Measurements from ENCODE around the gene FMN1. TPM values are rescaled to one million over a fixed set of nuclear protein-coding genes. Genes with fewer than 3 reads are reported as not detected.

Gene FMN1
- total and polyA plus RNA-seq, 7 donors: 3.0 to 19.9 (median 6.7) TPM

DNA sequence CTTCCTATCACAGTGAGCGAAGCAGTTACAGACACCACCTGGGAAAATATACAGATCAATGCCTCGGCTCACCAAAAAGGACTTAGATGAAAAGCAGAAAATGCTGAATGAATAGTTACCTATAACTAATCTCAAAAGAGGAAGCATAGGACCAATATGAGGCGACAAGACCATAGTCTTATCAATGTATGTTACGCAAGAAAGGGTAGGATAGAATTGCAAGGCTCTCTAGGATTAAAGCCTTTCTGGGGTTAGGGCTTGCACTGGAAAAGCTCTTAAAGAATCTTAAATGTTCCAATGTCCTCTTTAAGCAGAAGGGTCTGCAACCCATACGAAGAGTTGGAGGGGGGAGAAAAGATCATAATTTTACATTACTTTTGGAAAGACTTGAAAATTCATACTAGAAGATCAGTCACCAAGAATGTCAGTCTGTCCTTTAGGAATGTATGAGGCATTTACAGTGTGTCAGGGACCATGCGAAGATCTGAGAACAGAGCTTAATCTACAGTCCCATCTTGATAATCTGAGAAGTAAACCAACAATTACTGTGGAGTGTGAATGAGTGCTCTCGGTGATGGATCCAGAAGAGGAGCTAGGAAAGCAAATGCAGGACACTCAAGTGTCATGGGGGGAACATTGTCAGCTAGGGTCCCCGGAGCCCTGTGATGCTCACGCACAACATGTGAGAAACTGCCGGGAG, 290.8 kb downstream of the FMN1 start:
- TF ChIP-seq EP300 (IDR thresholded peaks at IDR 0.05): no peak
- no peak for TF ChIP-seq POLR2AphosphoS5 (IDR thresholded peaks at IDR 0.05)
- TF ChIP-seq, protein P1, sequence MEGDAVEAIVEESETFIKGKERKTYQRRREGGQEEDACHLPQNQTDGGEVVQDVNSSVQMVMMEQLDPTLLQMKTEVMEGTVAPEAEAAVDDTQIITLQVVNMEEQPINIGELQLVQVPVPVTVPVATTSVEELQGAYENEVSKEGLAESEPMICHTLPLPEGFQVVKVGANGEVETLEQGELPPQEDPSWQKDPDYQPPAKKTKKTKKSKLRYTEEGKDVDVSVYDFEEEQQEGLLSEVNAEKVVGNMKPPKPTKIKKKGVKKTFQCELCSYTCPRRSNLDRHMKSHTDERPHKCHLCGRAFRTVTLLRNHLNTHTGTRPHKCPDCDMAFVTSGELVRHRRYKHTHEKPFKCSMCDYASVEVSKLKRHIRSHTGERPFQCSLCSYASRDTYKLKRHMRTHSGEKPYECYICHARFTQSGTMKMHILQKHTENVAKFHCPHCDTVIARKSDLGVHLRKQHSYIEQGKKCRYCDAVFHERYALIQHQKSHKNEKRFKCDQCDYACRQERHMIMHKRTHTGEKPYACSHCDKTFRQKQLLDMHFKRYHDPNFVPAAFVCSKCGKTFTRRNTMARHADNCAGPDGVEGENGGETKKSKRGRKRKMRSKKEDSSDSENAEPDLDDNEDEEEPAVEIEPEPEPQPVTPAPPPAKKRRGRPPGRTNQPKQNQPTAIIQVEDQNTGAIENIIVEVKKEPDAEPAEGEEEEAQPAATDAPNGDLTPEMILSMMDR (IDR thresholded peaks at IDR 0.05): no peak
- no peak for TF ChIP-seq POLR2A (IDR thresholded peaks at IDR 0.05)
- Histone ChIP-seq H3K9me3 (no peaks in the 10 kb centered on the region), H3K4me1 (peaks cover 0 to 15% (median 3%) of the 10 kb centered on the region in 4 donors), H3K4me3 (no peak overlapping the region), H3K36me3 (no peaks in the 10 kb centered on the region), H3K27me3 (no peaks in the 10 kb centered on the region), H3K27ac (no peak overlapping the region)
- no peak for DNase-seq
- 82 to 87% methylated on average over 10 of the region's 10 CpGs for WGBS, 2 donors
- intact Hi-C loops (cut with DNase I): no loop called here

- Histone ChIP-seq H3K4me3 (no peak overlapping the region), H3K4me1 (peaks cover 0 to 7% (median 0%) of the 10 kb centered on the region in 4 donors), H3K27ac (no peak overlapping the region), H3K27me3 (no peaks in the 10 kb centered on the region), H3K9me3 (no peaks in the 10 kb centered on the region), H3K36me3 (no peaks in the 10 kb centered on the region)
- intact Hi-C loops (cut with DNase I): no loop called here
- TF ChIP-seq EP300 (IDR thresholded peaks at IDR 0.05) (no peak), POLR2A (IDR thresholded peaks at IDR 0.05) (no peak), POLR2AphosphoS5 (IDR thresholded peaks at IDR 0.05) (no peak)
- TF ChIP-seq, protein P1 (IDR thresholded peaks at IDR 0.05): no peak
- no peak for DNase-seq
- 70 to 78% methylated on average over 3 of the region's 3 CpGs for WGBS, 2 donors
Observed at GRCh38 chr15:32901995-32902394, 292.5 kb downstream of the FMN1 start.

DNA sequence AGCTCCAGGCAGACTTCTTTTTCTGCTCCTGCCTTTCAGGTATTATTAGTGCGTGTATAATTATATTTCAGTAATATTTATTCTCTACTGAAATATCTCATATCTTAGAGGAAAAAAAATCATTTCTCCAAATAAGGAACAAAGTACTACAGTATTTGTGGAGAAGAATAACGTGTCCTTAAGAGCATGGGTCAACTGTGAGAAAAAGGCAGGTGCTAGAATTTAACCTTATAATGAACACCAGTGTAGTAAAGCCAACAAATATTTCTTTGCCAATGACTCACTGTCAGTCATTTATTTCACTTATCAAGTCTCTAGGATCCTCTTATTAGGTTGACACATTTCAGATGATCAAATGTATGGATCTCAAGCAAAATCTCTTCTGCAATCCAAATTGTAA, 293.3 kb downstream of the FMN1 start:
- no peak overlapping the region for H3K4me3 ChIP-seq
- H3K9me3 ChIP-seq: no peaks in the 10 kb centered on the region
- TF ChIP-seq, protein P1 (IDR thresholded peaks at IDR 0.05): no peak
- TF ChIP-seq EP300 (IDR thresholded peaks at IDR 0.05) (no peak), POLR2AphosphoS5 (IDR thresholded peaks at IDR 0.05) (no peak), POLR2A (IDR thresholded peaks at IDR 0.05) (no peak)
- H3K27me3 ChIP-seq: no peaks in the 10 kb centered on the region
- 78 to 85% methylated on average over 2 of the region's 2 CpGs for WGBS, 2 donors
- intact Hi-C loops (cut with DNase I): no loop called here
- H3K27ac ChIP-seq: no peak overlapping the region
- peaks cover 0 to 7% (median 0%) of the 10 kb centered on the region in 4 donors for H3K4me1 ChIP-seq
- DNase-seq: no peak
- no peaks in the 10 kb centered on the region for H3K36me3 ChIP-seq

DNA sequence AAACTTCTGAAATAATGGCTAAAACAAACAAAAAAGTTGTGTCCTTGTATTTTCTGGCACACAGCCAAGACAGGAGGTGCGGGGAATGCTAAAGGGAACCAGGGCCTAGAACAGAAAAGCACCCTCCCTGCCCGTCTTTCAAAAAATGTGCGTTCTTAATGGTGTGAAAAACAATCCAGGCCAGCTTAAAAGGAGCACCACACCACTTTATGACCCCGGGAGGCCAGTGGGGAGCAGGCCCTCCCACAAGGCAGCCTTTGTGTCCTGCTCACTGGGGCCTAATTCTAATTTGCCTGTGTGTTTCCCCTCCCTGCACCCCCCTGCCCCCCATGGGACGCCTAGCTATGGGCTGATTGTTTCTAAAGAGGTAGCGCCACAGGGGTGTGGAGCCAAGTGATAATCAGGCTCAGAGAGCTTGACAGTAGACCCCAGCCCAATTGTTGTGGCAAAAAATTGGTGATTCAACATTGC, 295.4 kb downstream of the FMN1 start:
- Histone ChIP-seq H3K4me3 (no peak overlapping the region), H3K9me3 (no peaks in the 10 kb centered on the region), H3K36me3 (no peaks in the 10 kb centered on the region), H3K27me3 (no peaks in the 10 kb centered on the region), H3K4me1 (no peaks in the 10 kb centered on the region), H3K27ac (no peak overlapping the region)
- 58 to 67% methylated on average over 6 of the region's 6 CpGs for WGBS, 2 donors
- intact Hi-C loops (cut with DNase I): no loop called here
- TF ChIP-seq POLR2AphosphoS5 (IDR thresholded peaks at IDR 0.05) (no peak), EP300 (IDR thresholded peaks at IDR 0.05) (no peak), POLR2A (IDR thresholded peaks at IDR 0.05) (no peak)
- TF ChIP-seq, protein P1 (IDR thresholded peaks at IDR 0.05): no peak
- no peak for DNase-seq
